AG10803 (cell line): Measurements from ENCODE around the gene HERC4.
"Not testable (repeated sequence)": the region's sequence is repeated elsewhere in the genome, so short reads cannot be mapped to it uniquely, and the experiment has no call there.

Source experiments
- DNase-seq: peaks from one replicate; pipeline ENCODE4 v3.0.0; 2010; ENCODE audit warnings: low read depth
- H3K4me3 ChIP-seq: 2 replicates; pipeline ENCODE4 v1.5.1; 2011; ENCODE audit warnings: mild to moderate bottlenecking, low read length, control low read depth
- TF ChIP-seq, protein P1 (sequence below): conservative IDR thresholded peaks from 2 replicates; pipeline ENCODE4 v1.5.1; 2011; ENCODE audit warnings: mild to moderate bottlenecking, low read length, control low read depth, inconsistent platforms

HERC4 gene

DNA sequence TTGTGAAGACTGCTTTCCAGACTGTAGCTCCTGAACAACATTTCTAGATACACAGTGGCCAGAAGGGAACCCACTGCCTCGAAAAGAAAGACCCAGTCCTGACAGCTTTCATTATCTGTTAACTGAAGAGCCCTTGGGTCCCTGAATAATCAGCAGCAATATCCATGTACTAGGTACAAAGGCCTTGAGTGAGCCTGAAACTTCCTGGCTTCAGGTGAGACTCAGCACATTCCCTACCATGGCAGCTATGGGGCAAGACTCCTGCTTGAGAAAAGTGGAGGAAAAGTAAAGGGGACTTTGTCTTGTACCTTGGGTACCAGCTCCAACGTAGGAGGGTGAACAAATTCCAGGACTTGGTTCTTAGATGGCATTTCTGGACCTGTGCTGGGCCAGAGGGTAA lies 97.8 kb downstream of the HERC4 start:
- TF ChIP-seq, protein P1, sequence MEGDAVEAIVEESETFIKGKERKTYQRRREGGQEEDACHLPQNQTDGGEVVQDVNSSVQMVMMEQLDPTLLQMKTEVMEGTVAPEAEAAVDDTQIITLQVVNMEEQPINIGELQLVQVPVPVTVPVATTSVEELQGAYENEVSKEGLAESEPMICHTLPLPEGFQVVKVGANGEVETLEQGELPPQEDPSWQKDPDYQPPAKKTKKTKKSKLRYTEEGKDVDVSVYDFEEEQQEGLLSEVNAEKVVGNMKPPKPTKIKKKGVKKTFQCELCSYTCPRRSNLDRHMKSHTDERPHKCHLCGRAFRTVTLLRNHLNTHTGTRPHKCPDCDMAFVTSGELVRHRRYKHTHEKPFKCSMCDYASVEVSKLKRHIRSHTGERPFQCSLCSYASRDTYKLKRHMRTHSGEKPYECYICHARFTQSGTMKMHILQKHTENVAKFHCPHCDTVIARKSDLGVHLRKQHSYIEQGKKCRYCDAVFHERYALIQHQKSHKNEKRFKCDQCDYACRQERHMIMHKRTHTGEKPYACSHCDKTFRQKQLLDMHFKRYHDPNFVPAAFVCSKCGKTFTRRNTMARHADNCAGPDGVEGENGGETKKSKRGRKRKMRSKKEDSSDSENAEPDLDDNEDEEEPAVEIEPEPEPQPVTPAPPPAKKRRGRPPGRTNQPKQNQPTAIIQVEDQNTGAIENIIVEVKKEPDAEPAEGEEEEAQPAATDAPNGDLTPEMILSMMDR: no peak
- no peak overlapping the region for H3K4me3 ChIP-seq
- DNase-seq: no peak

DNA sequence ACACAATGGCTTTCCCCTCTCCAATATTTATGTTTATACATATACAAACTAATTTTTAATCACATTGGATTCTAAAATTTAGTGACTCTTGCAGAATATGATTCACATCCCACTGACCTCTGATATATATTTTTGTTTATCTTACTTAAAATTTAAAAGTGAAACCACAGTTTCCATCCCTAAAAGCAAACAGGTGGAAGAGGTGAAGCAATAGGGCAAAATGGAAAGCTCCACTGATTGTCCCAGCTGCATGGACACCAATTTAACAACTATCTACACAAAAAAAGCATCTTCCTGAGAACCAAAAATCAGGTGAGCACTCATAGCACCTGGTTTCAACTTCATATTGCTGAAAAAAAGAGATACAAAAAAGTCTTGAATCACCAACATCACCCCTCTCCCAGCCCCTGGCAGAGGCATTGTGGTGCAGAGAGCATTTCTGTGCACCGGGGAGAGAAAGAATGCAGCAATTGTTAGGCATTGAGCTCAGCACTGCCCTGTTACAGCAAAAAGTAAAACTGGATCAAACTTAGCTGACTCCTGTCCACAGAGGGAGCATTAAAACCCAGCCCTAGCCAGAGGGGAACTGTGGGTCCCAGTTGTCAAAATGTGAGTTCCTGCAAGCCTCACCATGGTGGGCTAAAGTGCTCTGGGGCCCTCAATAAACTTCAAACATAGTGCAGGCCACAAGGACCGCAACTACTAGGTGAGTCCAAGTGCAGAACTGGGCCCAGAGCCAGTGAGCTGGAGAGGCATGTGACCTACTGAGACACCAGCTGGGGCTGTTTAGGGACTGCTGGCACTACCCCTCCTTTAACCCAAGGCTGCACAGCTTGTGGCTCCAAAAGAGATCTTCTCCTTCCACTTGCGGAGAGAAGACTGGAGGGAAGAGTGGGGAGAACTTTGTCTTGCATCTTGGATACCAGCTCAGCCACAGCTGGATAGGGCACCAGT lies 98.5 kb downstream of the HERC4 start:
- peak; percentile 20 for DNase-seq
- TF ChIP-seq, protein P1: no peak

DNA sequence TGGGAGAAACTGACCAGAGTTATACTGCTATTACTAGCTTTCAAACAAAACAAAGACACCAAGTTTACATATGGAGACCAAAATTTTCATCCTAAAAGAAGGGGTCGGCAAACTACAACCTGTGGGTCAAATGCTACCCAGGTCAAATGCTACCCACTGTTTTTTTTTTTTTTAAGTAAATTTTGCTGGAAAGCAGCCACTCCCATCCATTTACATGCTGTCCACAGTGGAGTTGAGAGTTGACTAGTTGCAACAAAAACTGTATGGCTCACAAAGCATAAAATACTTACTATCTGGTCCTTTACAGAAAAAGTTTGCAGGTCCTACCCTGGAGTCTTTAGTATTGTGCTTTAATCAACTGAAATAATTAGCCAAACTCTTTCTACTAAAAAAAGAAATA lies 99.2 kb downstream of the HERC4 start:
- DNase-seq: no peak
- no peak overlapping the region for H3K4me3 ChIP-seq
- TF ChIP-seq, protein P1: no peak

More for the DNA sequence above, 98.5 kb downstream of the HERC4 start:
- H3K4me3 ChIP-seq: no peak overlapping the region

DNA sequence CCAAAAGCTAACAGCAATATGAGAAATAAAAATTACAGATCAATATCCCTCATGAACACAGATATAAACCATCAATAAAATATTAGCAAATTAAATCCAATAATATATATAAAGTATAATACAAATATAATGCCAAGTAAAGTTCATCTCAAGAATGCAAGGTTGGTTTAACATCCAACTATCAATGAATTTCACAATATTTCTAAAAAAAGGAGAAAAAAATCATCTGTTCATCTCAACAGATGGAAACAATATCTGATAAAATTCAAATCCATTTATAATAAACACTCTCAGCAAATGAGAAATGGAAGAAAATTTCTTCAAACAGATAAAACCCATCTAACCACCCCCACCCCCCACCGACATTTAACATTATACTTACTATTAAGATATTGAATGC lies 103.8 kb downstream of the HERC4 start:
- no peak overlapping the region for H3K4me3 ChIP-seq
- TF ChIP-seq, protein P1: no peak
- DNase-seq: no peak

DNA sequence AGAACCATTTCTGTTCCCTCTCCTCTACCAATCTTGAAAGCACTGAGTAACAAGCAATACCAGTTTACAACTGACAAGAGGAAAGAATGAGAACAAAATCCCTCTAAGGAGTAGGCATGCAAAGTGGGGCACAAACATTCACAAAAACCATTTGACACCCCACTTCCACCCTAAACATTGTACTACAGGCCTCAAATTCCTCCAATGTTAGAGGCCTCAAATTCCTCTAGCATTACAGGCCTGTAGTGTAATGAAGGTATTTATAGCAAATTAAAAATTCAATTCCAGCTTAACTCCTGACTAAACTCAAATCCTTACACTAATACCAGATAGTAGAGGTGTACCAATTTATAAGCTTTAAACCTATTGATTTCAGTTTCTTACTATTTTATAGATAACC lies 105.2 kb downstream of the HERC4 start:
- peak; percentile 37 for DNase-seq
- H3K4me3 ChIP-seq: no peak overlapping the region
- TF ChIP-seq, protein P1: no peak

DNA sequence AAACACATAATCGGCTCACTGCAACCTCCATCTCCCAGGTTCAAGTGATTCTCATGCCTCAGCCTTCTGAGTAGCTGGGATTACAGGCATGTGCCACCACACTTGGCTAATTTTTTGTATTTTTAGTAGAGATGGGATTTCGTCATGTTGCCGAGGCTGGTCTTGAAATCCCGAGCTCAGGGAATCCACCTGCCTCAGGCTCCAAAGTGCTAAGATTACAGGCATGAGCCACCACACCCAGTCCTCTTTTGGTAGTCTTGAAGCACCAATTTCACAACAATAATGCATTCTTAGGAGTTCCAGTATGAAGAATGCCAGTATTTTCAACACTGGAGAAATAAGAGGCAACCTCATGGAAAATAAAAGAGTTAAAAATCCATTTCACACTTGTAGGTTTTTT lies 109.0 kb downstream of the HERC4 start:
- DNase-seq, H3K4me3 ChIP-seq: not testable (repeated sequence)

DNA sequence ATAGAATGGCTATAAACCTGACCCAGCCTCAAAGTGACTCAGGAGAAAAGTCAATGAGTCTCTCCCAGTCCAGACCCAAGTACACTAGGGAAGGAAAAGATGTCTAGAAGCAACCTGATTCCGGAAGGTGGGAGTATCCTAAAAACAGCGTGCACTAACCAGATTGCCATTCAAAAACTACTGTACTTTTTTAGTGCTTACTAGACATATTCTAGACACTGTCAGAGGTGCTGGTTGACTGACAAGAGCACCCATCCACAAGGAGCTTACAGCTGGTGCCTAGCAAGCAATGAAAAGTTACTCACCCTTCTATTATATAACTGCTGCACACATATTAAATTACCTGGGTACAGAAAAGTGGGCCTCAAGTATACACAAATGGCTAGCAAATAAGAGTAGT lies 109.6 kb downstream of the HERC4 start:
- no peak for DNase-seq
- H3K4me3 ChIP-seq: no peak overlapping the region
- TF ChIP-seq, protein P1: no peak
